ENCODE data around the gene MORN3.
A peak's percentile ranks its signal among the peaks of the same experiment; 100 is the strongest.

Gene MORN3

DNA sequence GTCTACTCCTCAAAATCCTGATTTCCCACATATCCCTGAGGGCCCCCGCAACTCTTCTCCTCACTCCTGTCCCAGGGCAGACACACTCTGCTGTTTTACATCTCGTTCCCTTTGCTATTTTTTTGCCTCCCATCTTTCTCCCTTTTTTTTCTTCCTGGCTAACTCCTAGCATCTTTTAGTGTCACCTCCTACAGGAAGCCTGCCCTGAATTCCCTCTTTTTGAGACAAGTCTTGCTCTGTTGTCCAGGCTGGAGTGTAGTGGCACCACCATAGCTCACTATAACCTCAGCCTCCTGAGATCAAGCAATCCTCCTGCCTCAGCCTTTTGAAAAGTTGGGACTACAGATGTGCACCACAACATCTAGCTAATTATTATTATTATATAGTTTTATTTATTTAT, 13.3 kb downstream of the MORN3 start:
- DNase-seq (ENCODE audit: low read depth) = no peak
- TF ChIP-seq MYC (IDR thresholded peaks at IDR 0.05; ENCODE audit: low read depth, low read length) (no peak), POLR2A (IDR thresholded peaks at IDR 0.05; ENCODE audit: extremely low read depth, insufficient read length) (no peak)
- TF ChIP-seq, protein P1, sequence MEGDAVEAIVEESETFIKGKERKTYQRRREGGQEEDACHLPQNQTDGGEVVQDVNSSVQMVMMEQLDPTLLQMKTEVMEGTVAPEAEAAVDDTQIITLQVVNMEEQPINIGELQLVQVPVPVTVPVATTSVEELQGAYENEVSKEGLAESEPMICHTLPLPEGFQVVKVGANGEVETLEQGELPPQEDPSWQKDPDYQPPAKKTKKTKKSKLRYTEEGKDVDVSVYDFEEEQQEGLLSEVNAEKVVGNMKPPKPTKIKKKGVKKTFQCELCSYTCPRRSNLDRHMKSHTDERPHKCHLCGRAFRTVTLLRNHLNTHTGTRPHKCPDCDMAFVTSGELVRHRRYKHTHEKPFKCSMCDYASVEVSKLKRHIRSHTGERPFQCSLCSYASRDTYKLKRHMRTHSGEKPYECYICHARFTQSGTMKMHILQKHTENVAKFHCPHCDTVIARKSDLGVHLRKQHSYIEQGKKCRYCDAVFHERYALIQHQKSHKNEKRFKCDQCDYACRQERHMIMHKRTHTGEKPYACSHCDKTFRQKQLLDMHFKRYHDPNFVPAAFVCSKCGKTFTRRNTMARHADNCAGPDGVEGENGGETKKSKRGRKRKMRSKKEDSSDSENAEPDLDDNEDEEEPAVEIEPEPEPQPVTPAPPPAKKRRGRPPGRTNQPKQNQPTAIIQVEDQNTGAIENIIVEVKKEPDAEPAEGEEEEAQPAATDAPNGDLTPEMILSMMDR (IDR thresholded peaks at IDR 0.05; ENCODE audit: low read depth, low read length) = no peak
- TF ChIP-seq, protein P2, sequence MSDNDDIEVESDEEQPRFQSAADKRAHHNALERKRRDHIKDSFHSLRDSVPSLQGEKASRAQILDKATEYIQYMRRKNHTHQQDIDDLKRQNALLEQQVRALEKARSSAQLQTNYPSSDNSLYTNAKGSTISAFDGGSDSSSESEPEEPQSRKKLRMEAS (IDR thresholded peaks at IDR 0.05; ENCODE audit: low read depth, low read length) = no peak
- H3K4me3 ChIP-seq (ENCODE audit: low read depth, low read length) = no peak overlapping the region

DNA sequence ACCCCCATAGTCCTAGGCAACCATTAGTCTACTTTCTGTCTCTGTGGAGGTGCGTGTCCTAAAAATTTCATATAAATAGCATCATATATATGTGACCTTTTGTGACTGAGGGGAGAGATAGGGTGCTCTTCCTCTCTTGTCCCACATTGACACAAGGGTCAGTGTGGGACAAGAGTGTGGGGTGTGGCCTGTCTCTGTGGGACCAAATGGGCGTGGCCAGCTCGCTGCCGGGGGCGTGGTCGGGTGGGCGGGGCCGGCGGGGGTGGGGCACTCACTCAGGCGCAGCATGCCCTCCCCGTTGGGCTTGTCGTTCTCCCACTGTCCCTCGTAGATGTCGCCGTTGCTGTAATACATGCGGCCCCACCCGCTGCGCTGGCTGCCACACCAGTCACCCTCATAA, 15.5 kb downstream of the MORN3 start:
- DNase-seq (ENCODE audit: low read depth) = peak; percentile 54
- no peak for TF ChIP-seq POLR2A (IDR thresholded peaks at IDR 0.05; ENCODE audit: extremely low read depth, insufficient read length)
- TF ChIP-seq, protein P1 (IDR thresholded peaks at IDR 0.05; ENCODE audit: low read depth, low read length) = no peak
- no peak for TF ChIP-seq MYC (IDR thresholded peaks at IDR 0.05; ENCODE audit: low read depth, low read length)
- TF ChIP-seq, protein P2 (IDR thresholded peaks at IDR 0.05; ENCODE audit: low read depth, low read length) = no peak
- no peak overlapping the region for H3K4me3 ChIP-seq (ENCODE audit: low read depth, low read length)

DNA sequence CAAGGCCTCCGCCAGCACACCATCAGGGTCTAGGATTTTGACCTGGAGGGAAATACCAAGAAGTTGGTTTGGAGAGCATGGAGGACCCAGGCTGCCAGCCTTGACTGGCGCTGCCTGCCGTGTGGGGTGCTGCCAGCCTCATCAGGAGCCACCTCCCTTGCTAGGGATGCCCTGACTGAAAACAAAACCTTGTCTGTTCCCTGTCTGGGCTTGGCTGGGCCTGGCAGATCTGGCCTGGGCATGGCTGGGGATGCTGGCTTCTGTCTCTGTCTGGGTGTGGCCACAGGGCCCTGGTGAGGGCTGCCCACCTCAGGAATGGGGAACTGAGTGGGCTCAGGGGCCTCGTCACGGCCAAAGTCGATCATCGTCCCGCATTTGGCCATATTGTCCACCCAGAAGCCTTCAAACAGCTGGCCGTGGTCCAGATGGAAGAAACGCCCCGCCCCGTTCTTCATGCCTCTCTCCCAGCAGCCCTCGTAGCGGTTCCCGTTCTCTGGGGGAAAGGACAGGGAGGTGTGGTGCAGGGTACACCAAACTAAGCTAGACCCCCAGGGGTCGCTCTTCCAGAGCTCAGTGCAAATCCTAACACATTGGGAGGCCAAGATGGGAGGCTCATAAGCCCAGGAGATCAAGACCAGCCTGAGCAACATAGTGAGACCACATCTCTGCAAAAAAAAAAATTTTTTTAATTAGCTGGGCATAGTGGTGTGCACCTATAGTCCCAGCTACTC, 16.5 kb downstream of the MORN3 start:
- no peak overlapping the region for H3K4me3 ChIP-seq (ENCODE audit: low read depth, low read length)
- TF ChIP-seq MYC (IDR thresholded peaks at IDR 0.05; ENCODE audit: low read depth, low read length) = no peak
- TF ChIP-seq, protein P1 (IDR thresholded peaks at IDR 0.05; ENCODE audit: low read depth, low read length) = peak; percentile 13
- peak; percentile 49 for DNase-seq (ENCODE audit: low read depth)

DNA sequence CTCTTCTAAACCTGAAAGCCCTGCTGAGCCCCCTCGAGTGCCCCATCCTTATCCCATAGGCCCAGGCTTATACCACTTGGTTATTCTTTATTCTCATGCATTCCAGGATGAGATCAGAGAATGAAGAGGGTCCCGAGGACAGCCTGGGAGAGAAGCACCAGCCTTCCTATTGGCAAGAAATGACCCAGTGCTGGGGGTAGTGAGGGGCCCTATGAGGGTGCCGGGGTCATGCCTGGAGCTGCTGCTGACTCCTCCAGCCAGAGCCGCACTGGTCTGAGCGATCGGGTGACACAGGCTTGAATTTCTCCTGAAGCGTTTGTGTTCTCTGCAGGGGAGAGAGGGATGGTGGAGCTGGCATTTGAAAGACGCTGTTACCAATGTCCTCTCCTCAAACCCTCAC, 18.1 kb downstream of the MORN3 start:
- no peak for TF ChIP-seq POLR2A (IDR thresholded peaks at IDR 0.05; ENCODE audit: extremely low read depth, insufficient read length)
- TF ChIP-seq MYC (IDR thresholded peaks at IDR 0.05; ENCODE audit: low read depth, low read length) = no peak
- TF ChIP-seq, protein P2 (IDR thresholded peaks at IDR 0.05; ENCODE audit: low read depth, low read length) = no peak
- TF ChIP-seq, protein P1 (IDR thresholded peaks at IDR 0.05; ENCODE audit: low read depth, low read length) = no peak
- no peak overlapping the region for H3K4me3 ChIP-seq (ENCODE audit: low read depth, low read length)
- DNase-seq (ENCODE audit: low read depth) = no peak

DNA sequence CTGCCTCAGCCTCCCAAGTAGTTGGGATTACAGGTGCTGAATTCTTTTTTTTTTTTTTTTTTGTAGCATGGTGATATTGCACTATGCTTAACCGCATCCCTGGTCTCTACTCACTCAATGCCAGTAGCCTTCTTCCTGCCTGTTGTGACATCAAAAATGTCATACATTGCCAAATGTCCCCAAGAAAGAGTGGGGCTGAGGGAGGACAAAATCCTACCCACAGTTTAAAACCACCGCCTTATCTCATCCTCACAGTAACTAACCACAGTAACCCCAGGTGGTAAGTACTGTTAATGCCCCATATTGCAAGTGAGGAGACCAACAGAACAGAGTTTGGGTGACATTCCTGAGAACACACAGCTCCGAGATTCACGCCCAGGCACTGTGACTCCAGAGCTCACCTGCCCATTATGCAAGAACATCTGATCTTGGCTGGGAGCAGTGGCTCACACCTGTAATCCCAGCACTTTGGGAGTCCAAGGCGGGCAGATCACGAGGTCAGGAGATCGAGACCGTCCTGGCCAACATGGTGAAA, 19.6 kb downstream of the MORN3 start:
- H3K4me3 ChIP-seq (ENCODE audit: low read depth, low read length) = no peak overlapping the region
- TF ChIP-seq, protein P2 (IDR thresholded peaks at IDR 0.05; ENCODE audit: low read depth, low read length) = peak; percentile 68
- TF ChIP-seq MYC (IDR thresholded peaks at IDR 0.05; ENCODE audit: low read depth, low read length) (peak; percentile 91), POLR2A (IDR thresholded peaks at IDR 0.05; ENCODE audit: extremely low read depth, insufficient read length) (no peak)
- TF ChIP-seq, protein P1 (IDR thresholded peaks at IDR 0.05; ENCODE audit: low read depth, low read length) = no peak
- DNase-seq (ENCODE audit: low read depth) = peak; percentile 100

All from NB4 (cell line).